ENCODE measurements around the gene SYT7.
A peak's percentile ranks its signal among the peaks of the same experiment; 100 is the strongest.

SYT7 gene

DNA sequence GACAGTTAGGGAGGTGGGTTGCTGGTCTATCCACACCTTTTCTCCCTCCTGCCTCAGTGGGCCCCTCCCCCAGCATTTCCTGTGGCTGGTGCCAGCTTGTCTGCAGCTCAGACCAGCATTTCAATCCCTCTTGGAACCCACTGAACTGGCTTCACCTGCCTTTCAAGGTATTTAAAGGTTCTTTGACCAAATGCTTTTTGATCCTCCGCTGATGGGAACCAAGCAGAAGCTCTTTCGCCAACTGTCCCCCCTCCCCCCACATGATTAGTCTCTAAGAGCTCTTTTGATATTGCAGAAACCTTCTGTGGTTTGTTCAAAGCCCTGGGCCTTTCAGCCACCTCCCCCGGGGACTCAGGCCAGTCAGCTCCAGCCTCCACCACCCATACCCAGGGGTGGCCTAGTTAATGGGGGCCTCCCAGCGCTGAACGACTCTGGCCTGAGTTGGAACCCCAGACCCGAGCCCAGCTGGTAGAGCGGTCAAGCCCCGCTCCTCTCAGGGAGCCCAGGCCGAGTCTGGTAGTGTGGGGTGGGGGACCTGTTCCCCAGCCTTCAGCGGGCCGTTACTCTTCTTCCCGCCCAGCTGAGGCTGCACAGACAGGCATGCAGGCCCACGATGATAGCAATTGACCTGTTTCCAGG is 6.0 kb upstream of the SYT7 start:
- H3K27ac ChIP-seq (ENCODE audit: insufficient read depth, low read length, poor library complexity, severe bottlenecking): no peak overlapping the region
- no peaks in the 10 kb centered on the region for H3K27me3 ChIP-seq (replicated peaks; ENCODE audit: control insufficient read depth, insufficient read depth, low read length, poor library complexity, severe bottlenecking)
- H3K4me1 ChIP-seq (ENCODE audit: control insufficient read depth, insufficient read depth, low read length, poor library complexity, severe bottlenecking): peaks cover 15% of the 10 kb centered on the region
- H3K36me3 ChIP-seq (ENCODE audit: control insufficient read depth, insufficient read depth, low read length): no peaks in the 10 kb centered on the region
- no peak overlapping the region for H3K4me3 ChIP-seq (ENCODE audit: insufficient read depth, low read depth, low read length, poor library complexity, severe bottlenecking)
- no peak for DNase-seq
- H3K9me3 ChIP-seq (ENCODE audit: control insufficient read depth, low read length): no peaks in the 10 kb centered on the region

DNA sequence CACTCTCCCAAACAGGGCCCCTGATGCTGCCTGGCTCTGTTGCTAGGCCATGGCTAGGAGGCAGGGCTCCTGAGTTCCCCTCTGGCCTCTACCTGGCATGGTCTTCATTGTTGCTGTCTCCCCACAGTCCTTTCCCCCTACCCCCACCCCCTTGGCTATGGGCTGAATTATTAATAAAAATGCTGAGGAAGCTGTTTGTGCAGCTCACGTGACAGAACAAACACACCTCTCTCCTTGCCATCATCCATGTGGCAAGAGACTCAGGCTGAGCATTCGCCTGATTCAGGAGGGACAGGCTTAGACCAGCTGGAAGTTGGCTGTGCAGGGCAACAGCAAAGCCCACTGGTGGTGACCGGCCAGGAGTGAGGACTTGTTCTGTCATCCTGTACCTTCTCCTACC is 4.2 kb upstream of the SYT7 start:
- H3K9me3 ChIP-seq (ENCODE audit: control insufficient read depth, low read length): no peaks in the 10 kb centered on the region
- DNase-seq: no peak
- peaks cover 20% of the 10 kb centered on the region for H3K4me1 ChIP-seq (ENCODE audit: control insufficient read depth, insufficient read depth, low read length, poor library complexity, severe bottlenecking)
- peaks cover 5% of the 10 kb centered on the region for H3K27me3 ChIP-seq (replicated peaks; ENCODE audit: control insufficient read depth, insufficient read depth, low read length, poor library complexity, severe bottlenecking)
- no peak overlapping the region for H3K27ac ChIP-seq (ENCODE audit: insufficient read depth, low read length, poor library complexity, severe bottlenecking)
- no peaks in the 10 kb centered on the region for H3K36me3 ChIP-seq (ENCODE audit: control insufficient read depth, insufficient read depth, low read length)
- H3K4me3 ChIP-seq (ENCODE audit: insufficient read depth, low read depth, low read length, poor library complexity, severe bottlenecking): no peak overlapping the region

DNA sequence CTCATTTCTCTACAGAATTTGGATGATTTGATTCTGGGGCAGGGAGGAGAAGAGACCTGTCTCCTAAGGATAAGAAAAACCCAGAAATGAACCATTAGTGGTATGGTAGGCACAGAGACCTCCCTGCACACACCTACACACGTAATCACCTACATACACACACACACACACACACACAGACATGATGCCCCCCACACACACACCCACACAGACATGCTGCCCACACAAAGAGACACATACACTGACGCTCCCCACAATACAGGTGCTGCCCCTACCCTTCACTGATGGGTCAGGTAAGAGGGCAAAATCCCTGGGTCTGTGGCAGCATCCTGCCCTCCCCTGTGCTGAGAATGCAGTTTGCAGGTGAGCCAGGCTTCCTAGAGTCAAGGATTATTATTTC is 1.1 kb upstream of the SYT7 start:
- H3K4me3 ChIP-seq (ENCODE audit: insufficient read depth, low read depth, low read length, poor library complexity, severe bottlenecking): no peak overlapping the region
- peaks cover 8% of the 10 kb centered on the region for H3K4me1 ChIP-seq (ENCODE audit: control insufficient read depth, insufficient read depth, low read length, poor library complexity, severe bottlenecking)
- H3K36me3 ChIP-seq (ENCODE audit: control insufficient read depth, insufficient read depth, low read length): no peaks in the 10 kb centered on the region
- no peaks in the 10 kb centered on the region for H3K9me3 ChIP-seq (ENCODE audit: control insufficient read depth, low read length)
- H3K27ac ChIP-seq (ENCODE audit: insufficient read depth, low read length, poor library complexity, severe bottlenecking): no peak overlapping the region
- no peak for DNase-seq
- peaks cover 14% of the 10 kb centered on the region for H3K27me3 ChIP-seq (replicated peaks; ENCODE audit: control insufficient read depth, insufficient read depth, low read length, poor library complexity, severe bottlenecking)

DNA sequence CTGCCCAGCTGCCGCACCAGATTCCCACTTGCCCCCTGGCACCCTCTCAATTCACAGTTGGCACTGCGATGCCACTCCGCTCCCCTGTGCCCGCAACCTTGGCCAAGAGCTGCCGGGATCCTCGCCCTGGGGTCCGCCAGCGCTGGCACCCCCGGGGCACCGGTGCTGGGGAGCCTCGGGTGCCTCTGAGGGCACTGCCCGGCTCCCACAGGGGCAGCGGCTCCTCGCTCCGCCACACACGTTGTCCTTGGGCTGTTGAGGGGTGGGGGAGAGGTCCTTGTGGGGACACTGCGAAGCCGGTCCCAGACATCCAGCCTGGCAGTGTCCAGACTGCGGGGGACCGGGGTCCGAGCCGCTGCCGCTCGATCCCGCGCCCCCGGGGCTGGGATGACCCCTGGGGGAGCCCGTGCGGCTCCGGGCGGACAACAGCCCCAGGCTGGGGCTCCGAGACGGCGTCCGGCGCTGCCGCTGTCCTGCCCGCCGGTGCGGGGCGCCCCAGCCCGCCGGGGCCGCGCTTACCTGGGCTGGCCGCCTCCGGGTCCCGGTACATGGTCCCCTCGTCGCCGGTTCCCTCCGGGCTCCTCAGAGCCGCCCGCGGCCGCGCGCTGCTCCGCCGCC is 496 bp downstream of the SYT7 start:
- peak overlapping the region; percentile 21 for H3K4me3 ChIP-seq (ENCODE audit: insufficient read depth, low read depth, low read length, poor library complexity, severe bottlenecking)
- no peak overlapping the region for H3K27ac ChIP-seq (ENCODE audit: insufficient read depth, low read length, poor library complexity, severe bottlenecking)
- H3K9me3 ChIP-seq (ENCODE audit: control insufficient read depth, low read length): no peaks in the 10 kb centered on the region
- H3K27me3 ChIP-seq (replicated peaks; ENCODE audit: control insufficient read depth, insufficient read depth, low read length, poor library complexity, severe bottlenecking): peaks cover 14% of the 10 kb centered on the region
- H3K36me3 ChIP-seq (ENCODE audit: control insufficient read depth, insufficient read depth, low read length): no peaks in the 10 kb centered on the region
- DNase-seq: no peak
- H3K4me1 ChIP-seq (ENCODE audit: control insufficient read depth, insufficient read depth, low read length, poor library complexity, severe bottlenecking): peaks cover 8% of the 10 kb centered on the region

DNA sequence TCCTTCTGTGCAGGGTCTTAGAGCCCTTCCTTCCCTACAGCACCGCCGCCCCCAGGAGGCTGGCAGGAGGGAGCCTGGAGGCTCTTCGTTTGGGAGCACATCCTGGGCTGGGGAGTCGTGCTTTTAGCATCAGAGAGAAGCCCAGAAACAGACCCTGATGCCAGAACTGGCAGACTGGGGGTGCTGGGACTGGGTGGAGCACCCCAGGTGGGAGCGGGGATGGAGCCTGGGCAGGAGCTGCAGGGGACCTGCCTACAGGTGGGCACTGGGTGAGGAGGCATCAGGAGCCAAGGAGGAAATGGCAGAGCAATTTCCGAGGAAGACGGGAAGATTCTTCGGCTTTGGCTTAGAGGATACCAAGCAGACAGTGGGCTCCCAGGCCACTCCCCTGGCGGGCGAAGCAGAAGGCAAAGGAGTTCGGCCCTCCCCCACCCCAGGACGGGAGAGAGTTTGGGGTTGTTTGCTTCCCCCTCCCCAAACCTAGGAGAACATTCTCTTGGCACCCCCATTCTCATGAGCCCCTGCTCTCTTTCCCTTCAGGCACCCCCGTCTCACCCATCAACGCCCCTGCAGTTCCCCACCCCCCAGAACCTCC is 1.1 kb downstream of the SYT7 start:
- H3K4me1 ChIP-seq (ENCODE audit: control insufficient read depth, insufficient read depth, low read length, poor library complexity, severe bottlenecking): peaks cover 8% of the 10 kb centered on the region
- no peak overlapping the region for H3K27ac ChIP-seq (ENCODE audit: insufficient read depth, low read length, poor library complexity, severe bottlenecking)
- no peak for DNase-seq
- H3K27me3 ChIP-seq (replicated peaks; ENCODE audit: control insufficient read depth, insufficient read depth, low read length, poor library complexity, severe bottlenecking): peaks cover 14% of the 10 kb centered on the region
- H3K9me3 ChIP-seq (ENCODE audit: control insufficient read depth, low read length): no peaks in the 10 kb centered on the region
- no peaks in the 10 kb centered on the region for H3K36me3 ChIP-seq (ENCODE audit: control insufficient read depth, insufficient read depth, low read length)
- H3K4me3 ChIP-seq (ENCODE audit: insufficient read depth, low read depth, low read length, poor library complexity, severe bottlenecking): peak overlapping the region; percentile 21

DNA sequence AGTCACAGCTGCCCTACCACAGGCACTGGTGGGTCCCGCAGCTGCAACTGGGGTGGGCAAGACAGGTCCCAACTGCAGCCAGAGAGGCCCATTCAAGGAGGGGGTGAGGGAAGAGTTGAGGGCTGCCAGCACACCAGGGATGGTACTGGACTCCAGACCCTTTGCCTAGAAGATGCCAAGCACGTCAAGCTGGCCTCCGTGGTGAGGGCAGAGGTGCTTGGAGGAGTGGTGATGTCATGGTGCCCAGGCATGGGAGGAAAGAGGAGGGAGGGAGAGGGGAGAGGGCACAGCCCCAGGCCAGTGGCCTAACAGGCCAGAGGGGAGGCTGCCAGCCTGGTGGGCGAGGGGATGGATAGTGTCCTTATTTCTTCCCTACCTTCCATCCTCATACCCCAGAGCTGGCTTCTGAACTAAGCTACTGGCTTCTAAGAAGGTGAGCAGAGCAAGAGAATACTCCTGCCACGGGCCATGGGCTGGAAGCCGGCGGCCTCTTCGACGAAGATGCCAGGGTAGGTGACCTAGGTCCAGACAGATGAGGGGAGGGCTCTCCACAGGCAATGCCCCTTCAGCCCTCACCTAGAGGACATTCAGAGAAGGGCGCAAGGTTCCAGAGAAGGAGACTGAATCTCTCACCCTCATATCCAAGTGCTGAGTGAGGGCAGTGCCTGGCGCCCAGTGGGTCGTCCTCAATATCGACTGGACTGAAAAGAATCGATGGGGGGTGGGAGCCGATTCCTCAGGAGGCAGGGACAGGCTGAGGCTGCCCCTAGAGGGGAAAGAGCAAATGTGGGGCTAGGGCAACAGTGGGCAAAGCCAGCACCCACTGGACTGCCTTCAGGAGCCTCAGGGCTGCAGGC is 1.8 kb downstream of the SYT7 start:
- Histone ChIP-seq H3K4me3 (ENCODE audit: insufficient read depth, low read depth, low read length, poor library complexity, severe bottlenecking) (no peak overlapping the region), H3K4me1 (ENCODE audit: control insufficient read depth, insufficient read depth, low read length, poor library complexity, severe bottlenecking) (peaks cover 8% of the 10 kb centered on the region), H3K27ac (ENCODE audit: insufficient read depth, low read length, poor library complexity, severe bottlenecking) (no peak overlapping the region), H3K9me3 (ENCODE audit: control insufficient read depth, low read length) (no peaks in the 10 kb centered on the region), H3K27me3 (replicated peaks; ENCODE audit: control insufficient read depth, insufficient read depth, low read length, poor library complexity, severe bottlenecking) (peaks cover 14% of the 10 kb centered on the region), H3K36me3 (ENCODE audit: control insufficient read depth, insufficient read depth, low read length) (no peaks in the 10 kb centered on the region)
- no peak for DNase-seq

DNA sequence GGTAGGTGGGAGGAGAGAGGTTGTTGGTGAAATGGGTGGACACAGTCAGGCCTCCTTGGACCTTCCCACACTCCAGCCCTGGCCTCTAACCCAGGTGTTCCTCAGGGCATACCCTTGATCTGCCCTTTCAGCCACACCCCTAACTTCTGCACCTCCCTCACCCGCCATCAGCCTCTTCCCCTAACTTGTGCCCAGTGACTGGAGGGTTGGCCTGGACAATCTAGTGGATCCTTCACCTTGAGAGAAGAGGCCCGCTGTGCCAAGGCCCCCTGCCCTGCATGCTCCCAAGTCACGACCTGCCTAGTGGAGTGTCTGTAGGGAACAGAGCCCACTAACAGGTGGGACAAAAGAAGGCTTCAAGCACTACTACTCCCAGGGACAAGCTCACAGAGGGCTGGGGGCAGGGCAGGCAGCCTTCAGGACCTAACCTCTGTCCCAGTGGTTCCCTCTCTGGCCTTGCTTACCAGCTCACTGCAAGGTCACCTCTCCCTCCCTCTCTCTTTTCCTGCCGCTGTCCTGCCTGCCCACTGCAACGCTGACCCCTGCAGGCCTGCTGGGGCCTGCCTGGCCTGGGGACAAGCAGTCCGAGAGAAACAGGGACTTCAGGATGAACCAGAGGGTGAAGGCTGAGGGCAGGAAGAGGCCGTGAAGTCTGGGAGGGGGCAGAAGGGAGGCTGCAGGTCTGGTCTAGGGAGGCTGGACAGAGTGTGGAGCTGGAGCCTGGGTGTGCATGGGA is 3.3 kb downstream of the SYT7 start:
- Histone ChIP-seq H3K4me1 (ENCODE audit: control insufficient read depth, insufficient read depth, low read length, poor library complexity, severe bottlenecking) (peaks cover 8% of the 10 kb centered on the region), H3K27ac (ENCODE audit: insufficient read depth, low read length, poor library complexity, severe bottlenecking) (no peak overlapping the region), H3K27me3 (replicated peaks; ENCODE audit: control insufficient read depth, insufficient read depth, low read length, poor library complexity, severe bottlenecking) (peaks cover 14% of the 10 kb centered on the region), H3K4me3 (ENCODE audit: insufficient read depth, low read depth, low read length, poor library complexity, severe bottlenecking) (no peak overlapping the region), H3K36me3 (ENCODE audit: control insufficient read depth, insufficient read depth, low read length) (no peaks in the 10 kb centered on the region), H3K9me3 (ENCODE audit: control insufficient read depth, low read length) (no peaks in the 10 kb centered on the region)
- DNase-seq: no peak

GRCh38 chr11:61575886-61576861 is 4.7 kb downstream of the SYT7 start:
- no peaks in the 10 kb centered on the region for H3K9me3 ChIP-seq (ENCODE audit: control insufficient read depth, low read length)
- peaks cover 8% of the 10 kb centered on the region for H3K4me1 ChIP-seq (ENCODE audit: control insufficient read depth, insufficient read depth, low read length, poor library complexity, severe bottlenecking)
- H3K36me3 ChIP-seq (ENCODE audit: control insufficient read depth, insufficient read depth, low read length): no peaks in the 10 kb centered on the region
- no peak overlapping the region for H3K27ac ChIP-seq (ENCODE audit: insufficient read depth, low read length, poor library complexity, severe bottlenecking)
- DNase-seq: no peak
- no peak overlapping the region for H3K4me3 ChIP-seq (ENCODE audit: insufficient read depth, low read depth, low read length, poor library complexity, severe bottlenecking)
- H3K27me3 ChIP-seq (replicated peaks; ENCODE audit: control insufficient read depth, insufficient read depth, low read length, poor library complexity, severe bottlenecking): peaks cover 14% of the 10 kb centered on the region

GRCh38 chr11:61574611-61575010 is 6.3 kb downstream of the SYT7 start:
- Histone ChIP-seq H3K9me3 (ENCODE audit: control insufficient read depth, low read length) (no peaks in the 10 kb centered on the region), H3K36me3 (ENCODE audit: control insufficient read depth, insufficient read depth, low read length) (no peaks in the 10 kb centered on the region), H3K4me1 (ENCODE audit: control insufficient read depth, insufficient read depth, low read length, poor library complexity, severe bottlenecking) (no peaks in the 10 kb centered on the region), H3K4me3 (ENCODE audit: insufficient read depth, low read depth, low read length, poor library complexity, severe bottlenecking) (no peak overlapping the region), H3K27me3 (replicated peaks; ENCODE audit: control insufficient read depth, insufficient read depth, low read length, poor library complexity, severe bottlenecking) (peaks cover 4% of the 10 kb centered on the region), H3K27ac (ENCODE audit: insufficient read depth, low read length, poor library complexity, severe bottlenecking) (no peak overlapping the region)
- no peak for DNase-seq
